Vagina (tissue), 2 donors: ENCODE measurements around the gene PNPLA8.

Experiments used
- POLR2A ChIP-seq, 2 donors: fragments of 450-650 bp; IDR thresholded peaks; one replicate each; pipeline ENCODE4 v1.6.1; 2017; ENCODE audit warnings: antibody characterized with exemption in 2 of 2, mild to moderate bottlenecking in 2 of 2, moderate library complexity in 2 of 2
- POLR2AphosphoS5 ChIP-seq, 2 donors: sonication (generic); formaldehyde crosslinking; IDR thresholded peaks; one replicate each; pipeline ENCODE4 v1.9.0; 2017; ENCODE audit warnings: antibody characterized with exemption in 2 of 2, mild to moderate bottlenecking in 2 of 2, low read depth in 1 of 2; ENCODE audit not compliant: insufficient read depth in 1 of 2

GRCh38 chr7:108480311-108480710, 45.6 kb downstream of the PNPLA8 start:
- TF ChIP-seq POLR2A (IDR thresholded peaks at IDR 0.05) = no peak
- no peak for TF ChIP-seq POLR2AphosphoS5 (IDR thresholded peaks at IDR 0.05; ENCODE audit: insufficient read depth in 1 of 2, low read depth in 1 of 2)
